DND-41 (cell line): ENCODE measurements around the gene NEGR1.

Experiments used
- CTCF ChIP-seq: IDR thresholded peaks from 2 replicates; pipeline ENCODE4 v1.5.1; 2012; ENCODE audit warnings: borderline replicate concordance, low read length, moderate library complexity, mild to moderate bottlenecking; ENCODE audit not compliant: poor library complexity, severe bottlenecking; ENCODE audit errors: extremely low read depth
- EZH2 ChIP-seq: IDR thresholded peaks from 3 replicates; pipeline ENCODE4 v1.6.1; 2012; ENCODE audit warnings: borderline replicate concordance, low read depth, mild to moderate bottlenecking, moderate library complexity, low read length, inconsistent platforms; ENCODE audit not compliant: severe bottlenecking

DNA sequence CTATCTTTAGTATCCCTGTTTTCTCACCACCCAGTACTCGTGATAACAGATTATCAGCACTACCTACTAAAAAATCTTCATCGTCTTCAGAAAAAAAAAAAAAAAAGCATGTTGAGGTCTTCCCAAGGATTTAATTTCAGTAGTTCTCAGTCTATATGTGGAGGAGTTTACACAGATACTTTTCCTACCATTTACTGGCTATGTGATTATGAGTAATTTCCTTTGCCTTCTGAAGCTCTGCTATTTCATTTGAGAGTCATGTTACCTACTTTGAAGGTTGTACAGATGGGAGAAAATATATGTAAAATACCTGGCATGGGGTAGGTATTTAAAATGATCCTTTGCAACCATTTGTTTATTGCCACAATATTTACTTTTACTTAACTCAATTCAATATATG lies 399.7 kb downstream of the NEGR1 start:
- no peak for TF ChIP-seq CTCF
- TF ChIP-seq EZH2 = no peak
